ENCODE measurements around the gene NKIRAS1. TPM values are rescaled to one million over a fixed set of nuclear protein-coding genes. Genes with fewer than 3 reads are reported as not detected.

NKIRAS1 gene
- total RNA-seq, 1 experiment from 2014 or later: 12.0 TPM

DNA sequence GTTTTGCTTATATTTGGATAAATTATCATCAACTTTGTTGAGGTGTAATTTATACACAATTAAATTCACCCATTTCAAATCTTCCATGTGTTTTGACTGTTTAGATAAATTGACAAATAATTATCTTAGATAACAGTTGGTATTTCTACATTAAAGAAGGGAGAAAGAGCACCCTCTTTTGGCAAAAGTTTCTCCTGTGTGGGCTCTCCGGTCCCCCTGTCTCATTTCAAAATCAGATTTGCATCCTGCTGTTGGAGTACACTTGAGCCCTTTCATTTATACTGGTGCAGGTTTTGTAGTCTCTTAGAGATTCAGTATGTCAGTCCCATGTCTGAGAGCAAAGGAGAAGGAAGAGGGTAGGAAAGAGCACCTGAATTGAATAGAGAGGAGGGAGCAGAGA, 49.4 kb downstream of the NKIRAS1 start:
- Histone ChIP-seq H3K4me1 (ENCODE audit: control insufficient read depth in 1 of 2, insufficient read depth in 2 of 2, low read length in 2 of 2) (peaks cover 13 to 14% of the 10 kb centered on the region in 2 experiments; a peak in 3 of 4 replicates), H3K27ac (ENCODE audit: low read depth, low read length) (no peak overlapping the region), H4K20me1 (ENCODE audit: insufficient read depth) (no peaks in the 10 kb centered on the region), H3K4me2 (ENCODE audit: low read length) (no peak overlapping the region), H2AFZ (ENCODE audit: low read depth, low read length, poor library complexity, severe bottlenecking) (no peak overlapping the region), H3K79me2 (ENCODE audit: insufficient read depth, low read length) (peaks cover 50% of the 10 kb centered on the region), H3K4me3 (replicated peaks in 1 of 2; ENCODE audit: low read depth in 1 of 2, low read length in 2 of 2) (no peak overlapping the region), H3K9ac (ENCODE audit: low read length) (no peak overlapping the region), H3K9me3 (ENCODE audit: control insufficient read depth in 1 of 2, insufficient read depth in 1 of 2, low read depth in 1 of 2, low read length in 2 of 2) (no peaks in the 10 kb centered on the region), H3K9me2 (ENCODE audit: insufficient read depth) (no peaks in the 10 kb centered on the region), H3K36me3 (ENCODE audit: control insufficient read depth in 1 of 2, insufficient read depth in 2 of 2, low read length in 2 of 2) (no peaks in the 10 kb centered on the region; a peak in 1 of 4 replicates), H3K27me3 (ENCODE audit: insufficient read depth, low read length) (no peaks in the 10 kb centered on the region)
- POLR2A ChIA-PET: no interaction called here
- TF ChIP-seq REST (IDR thresholded peaks at IDR 0.05; ENCODE audit: low read depth) (no peak), CBX3 (IDR thresholded peaks at IDR 0.05; ENCODE audit: low read depth) (no peak), SRF (IDR thresholded peaks at IDR 0.05; ENCODE audit: low read depth) (no peak), CTCF (IDR thresholded peaks at IDR 0.05 in 2 of 3, conservative IDR thresholded peaks at IDR 0.05 in 1 of 3; ENCODE audit: borderline replicate concordance in 1 of 3, insufficient read depth in 1 of 3, low read depth in 2 of 3, low read length in 2 of 3) (peak; percentile 1 to 24 (median 15); a peak in 2 of 6 replicates), MAX (IDR thresholded peaks at IDR 0.05) (no peak), SP1 (IDR thresholded peaks at IDR 0.05; ENCODE audit: low read depth) (no peak), RAD21 (IDR thresholded peaks at IDR 0.05; ENCODE audit: low read depth) (peak; percentile 52), YY1 (IDR thresholded peaks at IDR 0.05; ENCODE audit: extremely low read depth, insufficient replicate concordance, low read depth, low read length) (no peak)
- TF ChIP-seq, protein P1, sequence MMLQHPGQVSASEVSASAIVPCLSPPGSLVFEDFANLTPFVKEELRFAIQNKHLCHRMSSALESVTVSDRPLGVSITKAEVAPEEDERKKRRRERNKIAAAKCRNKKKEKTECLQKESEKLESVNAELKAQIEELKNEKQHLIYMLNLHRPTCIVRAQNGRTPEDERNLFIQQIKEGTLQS (IDR thresholded peaks at IDR 0.05): no peak
- intact Hi-C loops (cut with micrococcal nuclease): no loop called here
- ATAC-seq: no peak; the same call in 1 of the 2 replicates
- RAD21 ChIA-PET (ENCODE audit: low non-redundant PET in 1 of 2, low total read pairs in 2 of 2, uncharacterized antibody in 2 of 2, unreplicated experiment in 2 of 2): no interaction called here
- DNase-seq (ENCODE audit: low read depth, low spot score): no peak
- CTCF ChIA-PET: no interaction called here
- BruUV-seq (replicated peaks): no TSS peak

Data from HCT116 (cell line).